Measurements from ENCODE around the gene SCUBE3. TPM values are rescaled to one million over a fixed set of nuclear protein-coding genes. Genes with fewer than 3 reads are reported as not detected.

The SCUBE3 gene
- total and polyA plus RNA-seq, 2 of the 13 experiments (the other 11 are each of a cell fraction or from before 2014, with no cell fraction given), result not detected

DNA sequence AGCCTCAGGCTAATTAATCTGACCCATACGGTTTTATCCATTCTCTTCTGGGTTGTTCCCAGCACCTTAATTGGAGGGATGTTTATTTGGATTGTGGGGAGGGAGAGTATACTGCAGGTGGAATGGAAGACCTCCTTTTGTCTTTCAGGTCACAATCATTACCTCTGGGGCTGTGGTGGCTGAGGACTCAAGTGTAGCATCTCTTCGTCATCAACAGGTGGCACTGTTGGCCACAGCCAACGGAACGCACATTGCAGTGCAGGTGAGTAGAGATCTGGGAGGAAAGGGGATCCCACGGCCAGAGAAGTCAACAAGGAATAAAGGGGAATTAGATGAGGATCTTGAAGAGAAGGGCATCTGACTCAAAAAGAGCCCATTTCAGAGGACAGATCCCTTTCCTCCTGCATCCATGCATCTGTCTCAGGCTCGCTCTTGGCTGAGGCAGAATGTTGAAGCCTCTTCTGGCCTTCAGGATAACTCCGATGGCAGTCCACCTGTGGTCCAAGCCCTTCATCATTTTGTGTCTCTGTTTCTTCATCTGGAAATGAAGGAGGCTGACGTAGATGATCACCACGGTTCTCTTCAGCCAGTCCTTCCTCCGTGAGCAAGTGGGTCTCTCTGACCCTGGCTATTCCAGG is 80.7 kb downstream of the SCUBE3 start:
- ATAC-seq, result peak; percentile 55
- TF ChIP-seq ZNF720 (CRISPR knock-in tag; IDR thresholded peaks at IDR 0.05) (0 out of 2 replicates have a peak, but pooled peaks have one; percentile 14), CCAR2 (optimal IDR thresholded peaks at IDR 0.05; ENCODE audit: low read depth, low read length) (no peak), GATAD1 (CRISPR knock-in tag; IDR thresholded peaks at IDR 0.05) (peak; percentile 36; the same call in 1 of the 2 replicates), CENPX (CRISPR knock-in tag; IDR thresholded peaks at IDR 0.05) (no peak), ZNF644 (CRISPR knock-in tag; IDR thresholded peaks at IDR 0.05; ENCODE audit: low read depth) (no peak), RAD51 (IDR thresholded peaks at IDR 0.05; ENCODE audit: borderline replicate concordance) (no peak), NCOA1 (CRISPR knock-in tag; IDR thresholded peaks at IDR 0.05) (no peak)
- TF ChIP-seq, protein P1, sequence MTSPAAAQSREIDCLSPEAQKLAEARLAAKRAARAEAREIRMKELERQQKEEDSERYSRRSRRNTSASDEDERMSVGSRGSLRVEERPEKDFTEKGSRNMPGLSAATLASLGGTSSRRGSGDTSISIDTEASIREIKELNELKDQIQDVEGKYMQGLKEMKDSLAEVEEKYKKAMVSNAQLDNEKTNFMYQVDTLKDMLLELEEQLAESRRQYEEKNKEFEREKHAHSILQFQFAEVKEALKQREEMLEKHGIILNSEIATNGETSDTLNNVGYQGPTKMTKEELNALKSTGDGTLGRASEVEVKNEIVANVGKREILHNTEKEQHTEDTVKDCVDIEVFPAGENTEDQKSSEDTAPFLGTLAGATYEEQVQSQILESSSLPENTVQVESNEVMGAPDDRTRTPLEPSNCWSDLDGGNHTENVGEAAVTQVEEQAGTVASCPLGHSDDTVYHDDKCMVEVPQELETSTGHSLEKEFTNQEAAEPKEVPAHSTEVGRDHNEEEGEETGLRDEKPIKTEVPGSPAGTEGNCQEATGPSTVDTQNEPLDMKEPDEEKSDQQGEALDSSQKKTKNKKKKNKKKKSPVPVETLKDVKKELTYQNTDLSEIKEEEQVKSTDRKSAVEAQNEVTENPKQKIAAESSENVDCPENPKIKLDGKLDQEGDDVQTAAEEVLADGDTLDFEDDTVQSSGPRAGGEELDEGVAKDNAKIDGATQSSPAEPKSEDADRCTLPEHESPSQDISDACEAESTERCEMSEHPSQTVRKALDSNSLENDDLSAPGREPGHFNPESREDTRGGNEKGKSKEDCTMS (CRISPR knock-in tag; conservative IDR thresholded peaks at IDR 0.05), result no peak
- TF ChIP-seq, protein P2, sequence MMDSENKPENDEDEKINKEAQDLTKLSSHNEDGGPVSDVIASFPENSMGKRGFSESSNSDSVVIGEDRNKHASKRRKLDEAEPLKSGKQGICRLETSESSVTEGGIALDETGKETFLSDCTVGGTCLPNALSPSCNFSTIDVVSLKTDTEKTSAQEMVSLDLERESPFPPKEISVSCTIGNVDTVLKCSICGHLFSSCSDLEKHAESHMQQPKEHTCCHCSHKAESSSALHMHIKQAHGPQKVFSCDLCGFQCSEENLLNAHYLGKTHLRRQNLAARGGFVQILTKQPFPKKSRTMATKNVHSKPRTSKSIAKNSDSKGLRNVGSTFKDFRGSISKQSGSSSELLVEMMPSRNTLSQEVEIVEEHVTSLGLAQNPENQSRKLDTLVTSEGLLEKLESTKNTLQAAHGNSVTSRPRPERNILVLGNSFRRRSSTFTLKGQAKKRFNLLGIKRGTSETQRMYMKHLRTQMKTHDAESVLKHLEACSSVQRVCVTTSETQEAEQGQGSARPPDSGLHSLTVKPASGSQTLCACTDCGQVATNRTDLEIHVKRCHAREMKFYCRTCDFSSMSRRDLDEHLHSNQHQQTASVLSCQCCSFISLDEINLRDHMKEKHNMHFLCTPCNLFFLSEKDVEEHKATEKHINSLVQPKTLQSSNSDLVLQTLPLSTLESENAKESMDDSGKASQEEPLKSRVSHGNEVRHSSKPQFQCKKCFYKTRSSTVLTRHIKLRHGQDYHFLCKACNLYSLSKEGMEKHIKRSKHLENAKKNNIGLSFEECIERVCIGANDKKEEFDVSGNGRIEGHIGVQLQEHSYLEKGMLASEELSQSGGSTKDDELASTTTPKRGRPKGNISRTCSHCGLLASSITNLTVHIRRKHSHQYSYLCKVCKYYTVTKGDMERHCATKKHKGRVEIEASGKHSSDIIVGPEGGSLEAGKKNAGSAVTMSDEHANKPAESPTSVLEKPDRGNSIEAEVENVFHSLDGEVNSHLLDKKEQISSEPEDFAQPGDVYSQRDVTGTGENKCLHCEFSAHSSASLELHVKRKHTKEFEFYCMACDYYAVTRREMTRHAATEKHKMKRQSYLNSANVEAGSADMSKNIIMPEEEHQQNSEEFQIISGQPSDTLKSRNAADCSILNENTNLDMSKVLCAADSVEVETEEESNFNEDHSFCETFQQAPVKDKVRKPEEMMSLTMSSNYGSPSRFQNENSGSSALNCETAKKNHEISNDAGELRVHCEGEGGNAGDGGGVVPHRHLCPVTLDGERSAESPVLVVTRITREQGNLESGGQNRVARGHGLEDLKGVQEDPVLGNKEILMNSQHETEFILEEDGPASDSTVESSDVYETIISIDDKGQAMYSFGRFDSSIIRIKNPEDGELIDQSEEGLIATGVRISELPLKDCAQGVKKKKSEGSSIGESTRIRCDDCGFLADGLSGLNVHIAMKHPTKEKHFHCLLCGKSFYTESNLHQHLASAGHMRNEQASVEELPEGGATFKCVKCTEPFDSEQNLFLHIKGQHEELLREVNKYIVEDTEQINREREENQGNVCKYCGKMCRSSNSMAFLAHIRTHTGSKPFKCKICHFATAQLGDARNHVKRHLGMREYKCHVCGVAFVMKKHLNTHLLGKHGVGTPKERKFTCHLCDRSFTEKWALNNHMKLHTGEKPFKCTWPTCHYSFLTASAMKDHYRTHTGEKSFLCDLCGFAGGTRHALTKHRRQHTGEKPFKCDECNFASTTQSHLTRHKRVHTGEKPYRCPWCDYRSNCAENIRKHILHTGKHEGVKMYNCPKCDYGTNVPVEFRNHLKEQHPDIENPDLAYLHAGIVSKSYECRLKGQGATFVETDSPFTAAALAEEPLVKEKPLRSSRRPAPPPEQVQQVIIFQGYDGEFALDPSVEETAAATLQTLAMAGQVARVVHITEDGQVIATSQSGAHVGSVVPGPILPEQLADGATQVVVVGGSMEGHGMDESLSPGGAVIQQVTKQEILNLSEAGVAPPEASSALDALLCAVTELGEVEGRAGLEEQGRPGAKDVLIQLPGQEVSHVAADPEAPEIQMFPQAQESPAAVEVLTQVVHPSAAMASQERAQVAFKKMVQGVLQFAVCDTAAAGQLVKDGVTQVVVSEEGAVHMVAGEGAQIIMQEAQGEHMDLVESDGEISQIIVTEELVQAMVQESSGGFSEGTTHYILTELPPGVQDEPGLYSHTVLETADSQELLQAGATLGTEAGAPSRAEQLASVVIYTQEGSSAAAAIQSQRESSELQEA (CRISPR knock-in tag; IDR thresholded peaks at IDR 0.05; ENCODE audit: not compliant biosample characterization), result no peak

More for the DNA sequence above, 80.7 kb downstream of the SCUBE3 start:
- peaks cover 20% of the 10 kb centered on the region for H3K4me1 ChIP-seq (ENCODE audit: insufficient read depth, low read length)
- CTCF ChIA-PET (ENCODE audit: low intra/inter-chr PET ratio, low total read pairs), result interaction anchor here (0.7 to 2.6 kb wide), 7 partner anchors 33 to 258 kb away, joined by 3 to 18 read pairs (median 3); partner anchors contain the start of genes PPARD and RPL10A
- H3K79me2 ChIP-seq (ENCODE audit: insufficient read depth, low read length), result no peaks in the 10 kb centered on the region
- 50% methylated on average over 10 of the region's 10 CpGs for WGBS (ENCODE audit: low lambda C conversion rate)
- H4K20me1 ChIP-seq (ENCODE audit: insufficient read depth, low read length), result no peaks in the 10 kb centered on the region
- H3K9me3 ChIP-seq (ENCODE audit: low read length), result no peaks in the 10 kb centered on the region
- intact Hi-C loops (cut with micrococcal nuclease; ENCODE audit: unreplicated experiment), result loop anchor here (10.0 kb wide), 1 partner anchor 440 kb away; the partner anchor contains the start of gene ARMC12
- no peak overlapping the region for H3K27ac ChIP-seq (ENCODE audit: extremely low read length, insufficient read depth, low read length)
- H3K4me2 ChIP-seq (ENCODE audit: low read depth, low read length), result no peak overlapping the region
- peaks cover 11 to 24% of the 10 kb centered on the region in 2 experiments; a peak in 4 of 5 replicates for H3K36me3 ChIP-seq (replicated peaks in 1 of 2; ENCODE audit: control insufficient read depth in 1 of 2, insufficient read depth in 2 of 2, low read length in 2 of 2)
- no peak overlapping the region for H3K9ac ChIP-seq (ENCODE audit: insufficient read depth, low read depth, low read length)
- H2AFZ ChIP-seq (ENCODE audit: low read length), result no peak overlapping the region
- in situ Hi-C loops (cut with HindIII; ENCODE audit: extremely low pct_ligation_motif_present, low pct_unique_long_range_greater_than_20kb), result no loop called here
- H3K27me3 ChIP-seq (ENCODE audit: control insufficient read depth in 1 of 2, insufficient read depth in 2 of 2, low read length in 2 of 2), result no peaks in the 10 kb centered on the region
- peak; percentile 62 for DNase-seq (ENCODE audit: low spot score)
- H3K4me3 ChIP-seq (replicated peaks in 1 of 3; ENCODE audit: insufficient read depth in 1 of 3, low read depth in 2 of 3, low read length in 3 of 3), result no peak overlapping the region
- peak; percentile 100 for FAIRE-seq
- BruUV-seq (replicated peaks), result no TSS peak
- POLR2A ChIA-PET, result interaction anchor here (0.6 to 1.2 kb wide), 2 partner anchors 11 to 123 kb away, joined by 3 read pairs; no protein-coding TSS in a partner anchor
